Cardiac septum (tissue), 1 donor: ENCODE measurements around the gene HSD11B1. TPM values are rescaled to one million over a fixed set of nuclear protein-coding genes. Genes with fewer than 3 reads are reported as not detected.
"Not testable (repeated sequence)": the region's sequence is repeated elsewhere in the genome, so short reads cannot be mapped to it uniquely, and the experiment has no call there.

ENCODE experiments used
- DNase-seq: peaks from one replicate; pipeline ENCODE4 v3.0.0-alpha.2; 2020; ENCODE audit warnings: low spot score
- intact Hi-C: fragments of 100-400 bp; cut with DNase I; formaldehyde crosslinking; loops from one replicate; pipeline ENCODE4 v1.14.0; 2022
- total RNA-seq: library from RNA; stranded (reverse); fragmentation: NEBNext Ultra II Directional; extraction: Animal tissue kit (Norgen Biotek cat#: 25700); gene quantifications from one replicate; pipeline ENCODE4 v1.2.1, GENCODE V29; 2021
- donor health status: DM: no; HTN: no; CAD: no.

HSD11B1 gene
- total RNA-seq, 1 donor from 2014 or later = 15.0 TPM

DNA sequence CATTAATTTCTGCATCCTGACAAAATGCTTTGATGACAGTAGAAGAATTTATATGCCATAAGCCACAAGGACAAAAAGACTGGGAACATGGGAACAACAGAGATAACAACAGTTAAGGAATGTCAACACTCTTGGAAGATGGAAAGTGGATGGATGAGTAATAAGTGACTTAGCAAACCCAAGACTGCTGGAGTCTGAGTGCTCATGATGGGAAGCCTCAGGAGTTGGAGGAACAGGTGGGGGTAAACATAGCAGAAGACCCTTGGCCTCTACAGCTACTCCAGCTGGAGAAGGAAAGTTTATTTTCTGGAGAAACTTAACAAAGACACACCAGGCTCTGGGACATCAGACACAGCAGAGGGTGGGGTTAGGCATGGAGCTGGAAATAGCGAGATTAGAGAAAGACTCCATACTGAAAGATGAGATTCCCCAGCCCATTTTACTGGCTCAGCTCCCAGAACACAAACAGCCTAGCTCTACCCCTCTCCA, 15.9 kb upstream of the HSD11B1 start:
- no peak for DNase-seq
- intact Hi-C loops = no loop called here

- no peak for DNase-seq
- intact Hi-C loops = no loop called here
Observed at GRCh38 chr1:209689477-209689876, 15.2 kb upstream of the HSD11B1 start.

GRCh38 chr1:209691237-209691636, 13.4 kb upstream of the HSD11B1 start:
- DNase-seq = no peak

DNA sequence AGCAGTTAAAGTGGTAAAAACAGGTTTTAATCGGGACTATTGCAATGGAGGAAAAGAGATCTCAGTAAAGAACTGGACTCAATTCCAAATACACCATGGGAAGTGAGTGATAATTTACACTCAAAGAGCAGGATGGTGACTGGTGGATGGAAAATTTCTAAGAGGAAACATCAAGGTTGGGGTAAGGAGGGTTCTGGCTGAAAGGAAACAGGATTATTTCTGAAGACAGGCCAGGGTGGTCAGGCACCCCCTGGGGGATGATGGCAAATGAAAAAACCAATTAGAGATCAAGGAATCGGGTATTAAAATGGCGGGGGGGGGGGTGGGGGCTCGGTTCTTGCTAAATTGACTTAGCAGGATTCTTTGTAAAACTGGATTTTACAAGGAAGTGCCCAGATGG, 12.3 kb upstream of the HSD11B1 start:
- DNase-seq = no peak
- intact Hi-C loops = loop anchor here (1.0 to 2.0 kb wide), 4 partner anchors 55 to 115 kb away; no protein-coding TSS in a partner anchor

More at GRCh38 chr1:209691237-209691636, 13.4 kb upstream of the HSD11B1 start:
- intact Hi-C loops = no loop called here

DNA sequence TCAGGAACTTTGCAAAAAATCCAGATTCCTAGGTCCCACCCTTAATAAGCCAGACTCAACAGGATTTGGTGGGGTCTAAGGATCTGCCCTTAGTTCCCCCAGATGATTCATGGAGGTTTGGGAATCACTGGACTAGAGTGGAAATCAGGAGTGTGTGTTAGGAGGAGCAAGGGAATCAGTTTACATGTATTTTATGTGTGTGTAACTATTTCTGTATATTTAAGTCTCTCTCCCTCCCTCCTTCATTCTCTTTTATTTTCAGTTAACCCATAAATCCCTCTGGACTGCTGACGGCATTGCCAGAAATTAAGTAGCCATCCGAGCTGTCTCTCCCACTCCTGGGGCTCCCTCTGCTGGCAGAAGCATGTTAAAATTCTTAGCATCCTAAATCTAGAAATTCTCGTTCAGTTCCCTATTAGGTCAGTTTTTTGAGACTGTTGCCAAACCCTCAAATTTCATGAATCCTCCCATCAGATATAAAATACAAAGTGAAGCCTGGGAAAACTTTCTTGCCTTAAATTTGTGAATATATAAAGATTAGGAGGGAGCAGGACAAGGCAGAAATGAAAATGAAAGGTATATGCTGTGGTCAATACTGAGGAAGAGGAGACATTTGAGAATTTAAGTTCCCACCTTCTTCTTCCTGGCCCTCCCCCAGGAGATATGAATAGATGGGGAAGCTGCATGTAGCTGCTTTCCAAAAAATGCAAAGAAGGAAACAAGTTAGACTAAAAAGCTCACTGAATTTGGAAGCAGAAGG, 11.7 kb upstream of the HSD11B1 start:
- intact Hi-C loops = loop anchor here (1.0 to 2.0 kb wide), 4 partner anchors 54 to 116 kb away; no protein-coding TSS in a partner anchor
- DNase-seq = peak; percentile 83

DNA sequence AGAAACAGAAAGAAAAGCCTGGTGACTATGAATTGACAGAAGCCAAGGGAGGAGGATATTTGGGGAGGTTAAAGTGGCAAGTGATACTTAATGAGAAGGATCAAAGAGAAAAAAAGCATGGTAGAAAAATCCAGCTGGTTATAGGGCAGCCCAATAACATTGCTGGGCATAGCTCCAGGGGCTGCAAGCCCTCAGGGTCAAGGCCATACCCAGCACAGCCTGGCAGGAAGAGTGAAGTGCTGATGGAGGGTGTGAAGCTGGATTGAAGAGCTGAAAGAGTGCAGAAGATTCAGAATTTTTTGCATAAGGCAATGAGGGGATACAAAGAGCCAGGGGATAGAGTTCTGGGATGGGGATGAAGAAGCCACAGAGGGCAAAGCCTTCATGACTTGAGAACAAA, 8.0 kb upstream of the HSD11B1 start:
- DNase-seq = no peak
- intact Hi-C loops = no loop called here

DNA sequence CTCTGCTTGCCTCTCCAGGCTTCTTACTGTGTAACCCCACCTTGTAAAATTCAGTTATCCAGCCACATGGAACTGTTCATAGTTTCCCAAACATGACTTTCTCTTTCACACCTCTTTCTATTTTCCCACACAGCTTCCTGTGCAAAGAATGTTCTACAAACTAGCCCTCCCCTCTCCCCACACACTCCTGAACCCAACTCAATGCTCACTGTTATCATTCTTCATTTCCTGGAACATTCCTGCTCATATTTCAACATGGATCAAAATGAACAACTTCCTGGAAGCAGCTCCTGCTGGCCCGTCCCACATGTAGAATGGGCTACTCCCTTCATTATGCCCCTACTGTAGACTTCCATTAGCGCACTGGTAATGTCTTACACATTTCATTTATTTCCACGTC, 7.5 kb upstream of the HSD11B1 start:
- intact Hi-C loops = no loop called here
- DNase-seq = no peak

DNA sequence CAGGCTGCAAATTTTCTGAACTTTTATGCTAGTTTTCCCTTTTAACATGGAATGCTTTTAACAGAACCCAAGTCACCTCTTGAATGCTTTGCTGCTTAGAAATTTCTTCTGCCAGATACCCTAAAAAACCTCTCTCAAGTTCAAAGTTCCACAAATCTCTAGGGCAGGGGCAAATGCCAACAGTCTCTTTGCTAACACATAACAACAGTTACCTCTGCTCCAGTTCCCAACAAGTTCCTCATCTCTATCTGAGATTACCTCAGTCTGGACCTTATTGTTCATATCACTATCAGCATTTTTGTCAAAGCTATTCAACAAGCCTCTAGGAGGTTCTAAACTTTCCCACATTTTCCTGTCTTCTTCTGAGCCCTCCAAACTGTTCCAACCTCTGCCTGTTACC, 4.0 kb upstream of the HSD11B1 start:
- DNase-seq, intact Hi-C loops: not testable (repeated sequence)

DNA sequence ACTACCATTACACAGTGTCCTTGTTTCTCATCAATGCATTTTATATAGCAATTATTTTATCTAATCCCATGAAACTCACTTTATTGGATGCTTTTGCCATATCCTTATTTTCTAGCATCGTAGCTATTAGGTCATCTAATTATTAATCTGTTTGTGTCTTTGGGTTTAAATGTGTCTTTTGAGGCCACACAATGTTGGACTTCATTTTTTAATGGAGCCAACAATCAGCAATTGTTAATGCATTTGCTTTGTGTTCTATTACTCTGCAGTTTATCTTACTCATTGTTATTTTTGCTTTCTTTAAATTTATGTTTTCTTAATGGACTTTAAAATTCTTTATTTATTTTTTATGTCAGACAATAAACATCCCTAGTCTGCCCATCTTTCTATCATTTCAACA, 1.8 kb upstream of the HSD11B1 start:
- intact Hi-C loops = loop anchor here (2.0 kb wide), 1 partner anchor 44 kb away; no protein-coding TSS in a partner anchor
- no peak for DNase-seq

- intact Hi-C loops = loop anchor here (2.0 kb wide), 1 partner anchor 43 kb away; no protein-coding TSS in a partner anchor
Observed at GRCh38 chr1:209703834-209704504, 677 bp upstream of the HSD11B1 start.

DNA sequence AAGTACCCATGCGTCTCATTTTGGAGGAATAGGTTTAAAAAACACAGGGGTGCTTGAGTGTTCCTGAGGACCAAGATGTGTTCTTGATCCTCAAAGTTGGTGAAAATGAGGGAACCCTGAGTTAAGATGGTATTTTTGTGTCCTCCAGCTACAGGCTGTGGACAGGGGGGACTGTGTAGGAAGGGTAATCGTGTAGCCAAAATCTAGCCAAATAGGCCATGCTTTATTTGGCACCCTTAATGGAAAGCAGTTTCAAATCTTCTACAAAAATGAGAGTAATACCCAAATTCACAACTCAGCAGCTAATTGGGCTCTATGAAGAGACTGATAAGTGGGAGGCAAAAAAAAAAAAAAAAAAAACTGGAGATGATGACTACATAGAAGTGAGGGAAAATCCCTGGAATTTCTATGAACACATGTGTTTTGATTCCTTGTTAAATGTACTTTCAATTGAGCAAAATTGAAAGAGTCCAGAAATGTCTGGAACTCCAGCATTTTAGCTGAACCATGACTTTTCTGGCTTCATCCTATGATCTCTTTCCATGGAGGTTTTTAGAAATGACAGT, 470 bp downstream of the HSD11B1 start:
- no peak for DNase-seq
- intact Hi-C loops = no loop called here

More at GRCh38 chr1:209703834-209704504, 677 bp upstream of the HSD11B1 start:
- no peak for DNase-seq

DNA sequence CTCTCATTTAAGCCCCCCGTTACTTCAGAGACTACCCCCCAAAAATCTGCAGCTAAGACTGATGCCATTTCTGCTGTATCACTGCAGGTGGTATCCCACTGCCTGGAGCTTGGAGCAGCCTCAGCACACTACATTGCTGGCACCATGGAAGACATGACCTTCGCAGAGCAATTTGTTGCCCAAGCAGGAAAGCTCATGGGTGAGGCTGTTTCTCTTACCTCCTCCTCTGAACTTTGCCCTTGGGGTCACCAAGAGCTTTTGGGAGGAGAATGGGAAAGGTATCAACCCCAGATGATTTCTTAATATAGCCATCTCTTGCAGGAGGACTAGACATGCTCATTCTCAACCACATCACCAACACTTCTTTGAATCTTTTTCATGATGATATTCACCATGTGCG, 2.0 kb downstream of the HSD11B1 start:
- intact Hi-C loops = no loop called here
- no peak for DNase-seq

GRCh38 chr1:209707308-209707707, 2.7 kb downstream of the HSD11B1 start:
- DNase-seq = no peak
- intact Hi-C loops = no loop called here

- intact Hi-C loops = no loop called here
- no peak for DNase-seq
Observed at GRCh38 chr1:209708297-209708696, 3.7 kb downstream of the HSD11B1 start.

DNA sequence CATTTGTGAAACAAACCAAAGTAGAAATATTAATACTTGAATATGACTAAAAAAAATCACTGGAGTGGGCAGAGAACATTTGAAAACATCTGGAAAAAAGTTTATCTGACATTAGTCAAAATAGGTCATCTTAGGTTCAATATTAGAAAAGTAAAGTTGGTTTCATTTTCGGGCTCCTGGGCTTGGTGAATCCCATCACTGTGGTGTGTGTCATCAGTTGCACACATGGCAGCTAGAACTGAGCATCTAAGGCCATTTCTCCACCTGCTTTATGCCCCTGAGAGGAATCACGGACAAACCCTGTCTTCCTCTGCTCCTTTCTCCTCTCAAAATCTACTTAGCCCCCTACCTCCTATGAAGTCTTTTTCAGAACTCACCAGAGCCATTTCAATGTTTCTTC, 5.4 kb downstream of the HSD11B1 start:
- intact Hi-C loops = no loop called here

GRCh38 chr1:209710847-209711246, 6.2 kb downstream of the HSD11B1 start:
- intact Hi-C loops = no loop called here
- DNase-seq = no peak

More for the DNA sequence above, 5.4 kb downstream of the HSD11B1 start:
- DNase-seq = no peak

- intact Hi-C loops = no loop called here
Observed at GRCh38 chr1:209714338-209714737, 9.7 kb downstream of the HSD11B1 start.

DNA sequence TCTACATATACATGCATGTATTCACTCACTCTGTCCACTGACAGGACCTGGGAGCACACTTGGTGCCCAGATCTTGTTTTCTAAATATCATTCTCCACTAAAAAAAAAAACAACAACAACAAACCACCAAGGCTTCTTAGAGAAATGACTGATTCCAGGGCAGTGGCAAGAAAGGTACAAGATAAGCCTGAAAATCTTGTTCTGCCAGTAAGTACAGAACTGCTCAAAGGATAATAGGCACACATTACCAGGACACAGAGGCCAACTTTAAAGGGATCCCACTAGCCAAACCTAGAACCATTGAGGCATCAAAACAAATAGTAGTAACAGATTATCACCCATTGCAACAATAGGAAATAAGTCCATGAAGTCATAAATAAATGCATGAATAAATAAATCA, 10.7 kb downstream of the HSD11B1 start:
- intact Hi-C loops = no loop called here

More at GRCh38 chr1:209714338-209714737, 9.7 kb downstream of the HSD11B1 start:
- DNase-seq = no peak

DNA sequence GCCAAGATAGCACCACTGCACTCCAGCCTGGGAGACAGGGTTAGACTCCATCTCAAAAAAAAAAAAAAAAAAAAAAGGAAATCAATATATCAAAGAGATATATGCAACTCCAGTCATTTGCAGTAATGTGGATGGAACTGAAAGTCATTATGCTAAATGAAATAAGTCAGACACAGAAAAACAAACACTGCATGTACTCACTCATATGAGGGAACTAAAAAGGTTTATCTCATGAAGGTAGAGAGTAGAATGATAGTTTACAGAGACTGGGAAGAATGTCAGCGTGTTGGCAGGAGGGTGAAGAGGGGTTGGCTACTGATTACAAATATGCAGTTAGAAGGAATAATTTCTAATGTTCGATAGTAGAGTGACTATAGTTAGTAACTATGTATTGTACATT, 13.2 kb downstream of the HSD11B1 start:
- intact Hi-C loops = no loop called here

More for the DNA sequence above, 10.7 kb downstream of the HSD11B1 start:
- DNase-seq = no peak

DNA sequence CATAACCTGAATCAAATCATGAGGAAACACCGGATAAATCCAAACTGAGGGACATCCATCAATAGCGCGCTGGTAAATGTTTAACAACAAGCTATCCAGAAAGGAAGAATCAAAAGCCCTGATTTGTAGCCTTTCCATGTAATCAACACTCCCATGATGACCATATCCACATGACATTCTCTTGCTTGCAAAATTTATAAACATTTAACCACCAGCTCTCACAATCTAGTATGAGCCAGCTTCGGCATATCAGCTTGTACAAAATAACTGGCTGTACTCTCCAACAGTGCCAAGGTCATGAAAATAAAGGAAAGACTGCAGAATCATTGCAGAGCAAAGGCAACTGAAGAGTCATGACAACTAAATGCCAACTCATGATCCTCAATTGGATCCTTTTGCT, 15.7 kb downstream of the HSD11B1 start:
- no peak for DNase-seq
- intact Hi-C loops = no loop called here

More for the DNA sequence above, 13.2 kb downstream of the HSD11B1 start:
- DNase-seq = no peak
